Stomach (tissue), 9 donors: ENCODE results near the gene UBA52. TPM values are rescaled to one million over a fixed set of nuclear protein-coding genes. Genes with fewer than 3 reads are reported as not detected.

Source experiments
- DNase-seq, 2 donors: peaks; one replicate each; pipeline versions ENCODE4 v3.0.0 to v3.0.0-alpha.2; 2013 to 2019
- H3K27ac ChIP-seq, 5 donors: fragments of 200-600 bp in 4 of 5; sonication (generic) in 4 of 5; one replicate each; pipeline ENCODE4 v1.5.1; 2013 to 2019; ENCODE audit warnings: mild to moderate bottlenecking in 1 of 5, moderate library complexity in 1 of 5
- H3K27me3 ChIP-seq, 3 donors: fragments of 200-600 bp; sonication (generic); one replicate each; pipeline ENCODE4 v1.5.1; 2017 to 2019; ENCODE audit warnings: mixed run types in 1 of 3
- H3K36me3 ChIP-seq, 4 donors: fragments of 200-600 bp; sonication (generic); 1 replicate in 3 of 4; 2 replicates in 1 of 4; pipeline ENCODE4 v1.5.1; 2016 to 2019
- H3K4me1 ChIP-seq, 4 donors: fragments of 200-600 bp; sonication (generic); one replicate each; pipeline ENCODE4 v1.5.1; 2016 to 2019
- H3K4me3 ChIP-seq, 4 donors: fragments of 200-600 bp; sonication (generic) in 3 of 4; one replicate each; pipeline ENCODE4 v1.5.1; 2016 to 2019; ENCODE audit warnings: mild to moderate bottlenecking in 1 of 4
- H3K9me3 ChIP-seq, 4 donors: fragments of 200-600 bp; sonication (generic); one replicate each; pipeline ENCODE4 v1.5.1; 2016 to 2019
- EP300 ChIP-seq: sonication (generic); formaldehyde crosslinking; IDR thresholded peaks from one replicate; pipeline ENCODE4 v1.6.1; 2017; ENCODE audit warnings: antibody characterized with exemption
- POLR2A ChIP-seq, 4 donors: fragments of 450-650 bp; IDR thresholded peaks; one replicate each; pipeline ENCODE4 v1.6.1; 2016; ENCODE audit warnings: antibody characterized with exemption in 4 of 4, control low read depth in 2 of 4, mild to moderate bottlenecking in 1 of 4, moderate library complexity in 1 of 4
- POLR2AphosphoS5 ChIP-seq, 3 donors: sonication (generic); formaldehyde crosslinking; IDR thresholded peaks; one replicate each; pipeline ENCODE4 v1.6.1; 2016; ENCODE audit warnings: antibody characterized with exemption in 3 of 3
- WGBS, 5 donors: extraction: QIAGEN DNeasy Blood & Tissue Kit in 3 of 5; methylation state at CpG; one replicate each; pipeline versions ENCODE4 v1.1.5 to v1.1.7; 2013 to 2018; 5-methylcytosine and 5-hydroxymethylcytosine counted together
- intact Hi-C: fragments of 100-400 bp; cut with DNase I; formaldehyde crosslinking; loops from one replicate; pipeline ENCODE4 v1.15.1; 2023; ENCODE audit warnings: low total_unique reads
- polyA plus RNA-seq, 3 donors: library from polyadenylated mRNA; stranded (reverse); fragments of 200-250 nt; gene quantifications; one replicate each; pipeline ENCODE4 v1.2.3, GENCODE V29; 2013
- total RNA-seq, 5 donors: library from RNA; depleted of rRNA; stranded (reverse); fragments of >200 nt; gene quantifications; one replicate each; pipeline versions ENCODE4 v1.1.0 to v1.2.3, GENCODE V29; 2014 to 2016
- TF ChIP-seq, protein P1 (sequence below), 7 experiments: fragments of 450-650 bp in 4 of 7; fragments of 200-600 bp in 3 of 7; sonication (generic) in 3 of 7; IDR thresholded peaks; one replicate each; pipeline ENCODE4 v1.5.1; 2016 to 2019; ENCODE audit warnings: antibody characterized with exemption in 7 of 7, control low read depth in 2 of 7, mild to moderate bottlenecking in 1 of 7
- donor health status: healthy with polysubstance abuse.
- donor health status: Bipolar disorder and iron deficiency.
- donor health status: healthy.

The UBA52 gene
- total and polyA plus RNA-seq, 8 donors, result 84.3 to 1,681 (median 493) TPM

DNA sequence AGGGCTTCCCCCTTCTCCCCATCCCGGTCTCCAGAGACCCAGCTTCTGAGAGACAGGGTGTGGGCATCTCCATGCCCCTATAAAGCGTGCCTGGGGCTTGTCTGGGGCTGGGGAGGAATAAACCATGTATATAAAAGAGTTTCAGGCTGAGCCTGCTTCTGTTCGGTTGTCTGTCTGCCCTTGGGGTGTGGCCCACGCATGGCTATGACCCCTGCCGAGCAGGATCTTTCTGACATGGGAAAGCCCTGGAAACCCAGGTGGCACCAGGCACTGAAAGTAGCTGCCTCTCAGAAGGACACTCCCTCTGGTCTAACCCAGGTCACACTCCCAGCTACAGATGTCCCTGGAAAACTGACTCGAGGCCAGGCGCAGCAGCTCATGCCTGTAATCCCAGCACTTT, 49.2 kb downstream of the UBA52 start:
- Histone ChIP-seq H3K36me3 (no peaks in the 10 kb centered on the region), H3K27ac (no peak overlapping the region), H3K27me3 (peaks cover 0 to 33% (median 2%) of the 10 kb centered on the region in 3 donors), H3K9me3 (no peaks in the 10 kb centered on the region), H3K4me1 (no peaks in the 10 kb centered on the region), H3K4me3 (no peak overlapping the region)
- TF ChIP-seq POLR2AphosphoS5 (IDR thresholded peaks at IDR 0.05), result no peak
- TF ChIP-seq POLR2A (IDR thresholded peaks at IDR 0.05), result no peak
- TF ChIP-seq, protein P1, sequence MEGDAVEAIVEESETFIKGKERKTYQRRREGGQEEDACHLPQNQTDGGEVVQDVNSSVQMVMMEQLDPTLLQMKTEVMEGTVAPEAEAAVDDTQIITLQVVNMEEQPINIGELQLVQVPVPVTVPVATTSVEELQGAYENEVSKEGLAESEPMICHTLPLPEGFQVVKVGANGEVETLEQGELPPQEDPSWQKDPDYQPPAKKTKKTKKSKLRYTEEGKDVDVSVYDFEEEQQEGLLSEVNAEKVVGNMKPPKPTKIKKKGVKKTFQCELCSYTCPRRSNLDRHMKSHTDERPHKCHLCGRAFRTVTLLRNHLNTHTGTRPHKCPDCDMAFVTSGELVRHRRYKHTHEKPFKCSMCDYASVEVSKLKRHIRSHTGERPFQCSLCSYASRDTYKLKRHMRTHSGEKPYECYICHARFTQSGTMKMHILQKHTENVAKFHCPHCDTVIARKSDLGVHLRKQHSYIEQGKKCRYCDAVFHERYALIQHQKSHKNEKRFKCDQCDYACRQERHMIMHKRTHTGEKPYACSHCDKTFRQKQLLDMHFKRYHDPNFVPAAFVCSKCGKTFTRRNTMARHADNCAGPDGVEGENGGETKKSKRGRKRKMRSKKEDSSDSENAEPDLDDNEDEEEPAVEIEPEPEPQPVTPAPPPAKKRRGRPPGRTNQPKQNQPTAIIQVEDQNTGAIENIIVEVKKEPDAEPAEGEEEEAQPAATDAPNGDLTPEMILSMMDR (IDR thresholded peaks at IDR 0.05), result no peak
- no peak for TF ChIP-seq EP300
- intact Hi-C loops, result no loop called here
- DNase-seq, result peak in 1 of 2 donors; percentile 38
- 49 to 71% (median 56%) methylated on average over 7 of the region's 7 CpGs for WGBS, 5 donors

DNA sequence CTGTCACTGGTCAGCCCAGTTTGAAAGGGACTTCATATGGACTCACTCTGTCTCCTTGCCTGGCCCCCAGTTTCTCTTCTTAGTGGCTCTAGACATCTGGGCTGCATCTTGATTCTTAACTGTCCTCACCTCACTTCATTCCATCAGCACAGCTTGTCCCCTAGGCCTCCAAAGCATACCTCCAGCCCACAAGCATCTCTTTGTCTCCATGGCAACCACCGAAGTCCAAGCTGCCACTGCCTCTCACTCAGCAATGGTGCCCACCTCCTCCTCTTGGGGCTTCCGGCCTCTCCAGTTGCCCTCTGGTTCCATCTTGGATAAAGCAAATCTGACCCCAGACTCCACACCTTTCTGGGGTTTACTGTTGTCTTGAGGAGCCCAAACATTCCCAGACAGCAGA, 55.2 kb downstream of the UBA52 start:
- intact Hi-C loops, result no loop called here
- DNase-seq, result no peak

More for the DNA sequence above, 55.2 kb downstream of the UBA52 start:
- no peaks in the 10 kb centered on the region for H3K36me3 ChIP-seq
- H3K27ac ChIP-seq, result no peak overlapping the region
- H3K4me1 ChIP-seq, result no peaks in the 10 kb centered on the region
- H3K4me3 ChIP-seq, result no peak overlapping the region
- no peaks in the 10 kb centered on the region for H3K9me3 ChIP-seq
- TF ChIP-seq POLR2A (IDR thresholded peaks at IDR 0.05) (no peak), POLR2AphosphoS5 (IDR thresholded peaks at IDR 0.05) (no peak), EP300 (no peak)
- TF ChIP-seq, protein P1 (IDR thresholded peaks at IDR 0.05), result no peak
- H3K27me3 ChIP-seq, result no peaks in the 10 kb centered on the region
- 56 to 63% (median 62%) methylated on average over 2 of the region's 2 CpGs for WGBS, 5 donors

Other genes with a start within 250 kb of the UBA52 start
- 100 to 1,000 TPM in 2 of 5 donors, 10 to 100 TPM in 3; 24.1 to 185 (median 98.6) TPM for gene LSM4, start 248.8 kb upstream of the UBA52 start, total RNA-seq
- gene LSM4, start 248.8 kb upstream of the UBA52 start, polyA plus RNA-seq, result 100 to 1,000 TPM; 114 to 181 (median 173) TPM
- gene PGPEP1, start 231.3 kb upstream of the UBA52 start, total RNA-seq, result 10 to 100 TPM in 4 of 5 donors, 1 to 10 TPM in 1; 8.0 to 58.9 (median 22.9) TPM
- gene PGPEP1, start 231.3 kb upstream of the UBA52 start, polyA plus RNA-seq, result 10 to 100 TPM in 2 of 3 donors, 1 to 10 TPM in 1; 8.4 to 40.0 (median 31.8) TPM
- 100 to 1,000 TPM in 1 of 5 donors, 10 to 100 TPM in 4; 17.3 to 102 (median 46.9) TPM for gene GDF15, start 185.7 kb upstream of the UBA52 start, total RNA-seq
- gene GDF15, start 185.7 kb upstream of the UBA52 start, polyA plus RNA-seq, result 100 to 1,000 TPM in 1 of 3 donors, 10 to 100 TPM in 2; 14.2 to 134 (median 44.5) TPM
- gene LRRC25, start 174.2 kb upstream of the UBA52 start, total RNA-seq, result 10 to 100 TPM in 1 of 5 donors, 1 to 10 TPM in 2, not detected in 2; 2.9 to 11.2 (median 7.2) TPM
- 1 to 10 TPM in 2 of 3 donors, under 1 TPM in 1; 0.98 to 2.4 (median 1.7) TPM for gene LRRC25, start 174.2 kb upstream of the UBA52 start, polyA plus RNA-seq
- 100 to 1,000 TPM in 1 of 5 donors, 10 to 100 TPM in 4; 22.8 to 253 (median 39.7) TPM for gene SSBP4, start 152.5 kb upstream of the UBA52 start, total RNA-seq
- 10 to 100 TPM; 49.9 to 77.6 (median 54.4) TPM for gene SSBP4, start 152.5 kb upstream of the UBA52 start, polyA plus RNA-seq
- 10 to 100 TPM in 4 of 5 donors, 1 to 10 TPM in 1; 7.8 to 47.3 (median 15.8) TPM for gene ISYNA1, start 133.7 kb upstream of the UBA52 start, total RNA-seq
- gene ISYNA1, start 133.7 kb upstream of the UBA52 start, polyA plus RNA-seq, result 10 to 100 TPM in 2 of 3 donors, 1 to 10 TPM in 1; 9.5 to 39.7 (median 15.0) TPM
- 10 to 100 TPM in 3 of 5 donors, 1 to 10 TPM in 2; 8.0 to 88.7 (median 13.5) TPM for gene ELL, start 49.8 kb upstream of the UBA52 start, total RNA-seq
- 10 to 100 TPM in 1 of 3 donors, 1 to 10 TPM in 2; 4.1 to 12.7 (median 8.1) TPM for gene ELL, start 49.8 kb upstream of the UBA52 start, polyA plus RNA-seq
- gene FKBP8, start 28.3 kb upstream of the UBA52 start, total RNA-seq, result 100 to 1,000 TPM in 4 of 5 donors, 10 to 100 TPM in 1; 87.8 to 819 (median 197) TPM
- gene FKBP8, start 28.3 kb upstream of the UBA52 start, polyA plus RNA-seq, result 100 to 1,000 TPM; 157 to 254 (median 249) TPM
- 100 to 1,000 TPM in 2 of 5 donors, 10 to 100 TPM in 3; 30.8 to 513 (median 55.4) TPM for gene KXD1, start 14.0 kb upstream of the UBA52 start, total RNA-seq
- gene KXD1, start 14.0 kb upstream of the UBA52 start, polyA plus RNA-seq, result 100 to 1,000 TPM in 1 of 3 donors, 10 to 100 TPM in 2; 71.0 to 131 (median 84.5) TPM
- 100 to 1,000 TPM in 2 of 5 donors, 10 to 100 TPM in 3; 15.6 to 483 (median 85.3) TPM for gene REX1BD, start 16.9 kb downstream of the UBA52 start, total RNA-seq
- 100 to 1,000 TPM; 110 to 204 (median 118) TPM for gene REX1BD, start 16.9 kb downstream of the UBA52 start, polyA plus RNA-seq
- gene CRLF1, start 34.9 kb downstream of the UBA52 start, total RNA-seq, result 10 to 100 TPM in 1 of 5 donors, 1 to 10 TPM in 3, not detected in 1; 2.6 to 12.6 (median 5.6) TPM
- gene CRLF1, start 34.9 kb downstream of the UBA52 start, polyA plus RNA-seq, result 10 to 100 TPM; 12.3 to 15.9 (median 14.2) TPM
- gene TMEM59L, start 41.0 kb downstream of the UBA52 start, total RNA-seq, result 1 to 10 TPM in 2 of 5 donors, not detected in 3; 1.8 to 4.7 TPM
- gene TMEM59L, start 41.0 kb downstream of the UBA52 start, polyA plus RNA-seq, result 1 to 10 TPM in 1 of 3 donors, under 1 TPM in 1, not detected in 1; 0.25 to 3.7 TPM
- gene KLHL26, start 65.2 kb downstream of the UBA52 start, total RNA-seq, result 10 to 100 TPM in 2 of 5 donors, 1 to 10 TPM in 3; 1.2 to 45.1 (median 7.0) TPM
- gene KLHL26, start 65.2 kb downstream of the UBA52 start, polyA plus RNA-seq, result 1 to 10 TPM; 3.2 to 4.4 (median 3.7) TPM
- gene CRTC1, start 111.8 kb downstream of the UBA52 start, total RNA-seq, result 10 to 100 TPM in 1 of 5 donors, 1 to 10 TPM in 3, not detected in 1; 4.2 to 28.0 (median 4.7) TPM
- gene CRTC1, start 111.8 kb downstream of the UBA52 start, polyA plus RNA-seq, result 1 to 10 TPM; 4.6 to 8.4 (median 4.6) TPM
- 1 to 10 TPM in 1 of 5 donors, not detected in 4; 1.4 TPM for gene COMP, start 219.4 kb downstream of the UBA52 start, total RNA-seq
- gene COMP, start 219.4 kb downstream of the UBA52 start, polyA plus RNA-seq, result 1 to 10 TPM in 2 of 3 donors, under 1 TPM in 1; 0.62 to 4.1 (median 1.8) TPM